ENCODE data around the gene CD34. TPM values are rescaled to one million over a fixed set of nuclear protein-coding genes. Genes with fewer than 3 reads are reported as not detected.

Gene CD34
- total RNA-seq, 1 donor from 2014 or later = 277 TPM

DNA sequence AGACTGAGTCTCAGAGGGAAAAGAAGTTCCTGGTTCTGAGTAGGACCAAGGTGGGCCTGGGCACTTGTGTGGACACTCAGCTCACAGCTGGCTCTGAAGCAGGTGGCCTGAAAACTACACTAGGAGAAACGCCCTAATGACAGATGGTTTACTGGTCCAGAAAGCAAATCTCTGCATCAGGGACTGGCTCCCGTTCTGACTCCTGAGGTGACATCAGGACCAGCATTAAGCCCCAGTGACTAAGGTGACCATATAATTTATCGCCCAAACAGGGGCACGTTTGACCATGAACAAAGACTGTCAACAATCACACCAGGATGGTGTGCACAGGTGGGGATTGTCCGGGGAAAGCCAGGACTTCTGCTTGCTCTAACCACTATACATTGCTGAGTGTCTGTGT is 12.2 kb upstream of the CD34 start:
- Mint-ChIP-seq H3K4me1 (ENCODE audit: unreplicated experiment) (peaks cover 63% of the 10 kb centered on the region), H3K27me3 (ENCODE audit: unreplicated experiment) (no peaks in the 10 kb centered on the region), H3K4me3 (ENCODE audit: unreplicated experiment) (no peak overlapping the region), H3K36me3 (ENCODE audit: low read depth, unreplicated experiment) (no peaks in the 10 kb centered on the region), H3K9me3 (ENCODE audit: unreplicated experiment) (no peaks in the 10 kb centered on the region), H3K27ac (ENCODE audit: unreplicated experiment) (peak overlapping the region; percentile 95)
- TF ChIP-seq, protein P1, sequence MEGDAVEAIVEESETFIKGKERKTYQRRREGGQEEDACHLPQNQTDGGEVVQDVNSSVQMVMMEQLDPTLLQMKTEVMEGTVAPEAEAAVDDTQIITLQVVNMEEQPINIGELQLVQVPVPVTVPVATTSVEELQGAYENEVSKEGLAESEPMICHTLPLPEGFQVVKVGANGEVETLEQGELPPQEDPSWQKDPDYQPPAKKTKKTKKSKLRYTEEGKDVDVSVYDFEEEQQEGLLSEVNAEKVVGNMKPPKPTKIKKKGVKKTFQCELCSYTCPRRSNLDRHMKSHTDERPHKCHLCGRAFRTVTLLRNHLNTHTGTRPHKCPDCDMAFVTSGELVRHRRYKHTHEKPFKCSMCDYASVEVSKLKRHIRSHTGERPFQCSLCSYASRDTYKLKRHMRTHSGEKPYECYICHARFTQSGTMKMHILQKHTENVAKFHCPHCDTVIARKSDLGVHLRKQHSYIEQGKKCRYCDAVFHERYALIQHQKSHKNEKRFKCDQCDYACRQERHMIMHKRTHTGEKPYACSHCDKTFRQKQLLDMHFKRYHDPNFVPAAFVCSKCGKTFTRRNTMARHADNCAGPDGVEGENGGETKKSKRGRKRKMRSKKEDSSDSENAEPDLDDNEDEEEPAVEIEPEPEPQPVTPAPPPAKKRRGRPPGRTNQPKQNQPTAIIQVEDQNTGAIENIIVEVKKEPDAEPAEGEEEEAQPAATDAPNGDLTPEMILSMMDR (IDR thresholded peaks at IDR 0.05; ENCODE audit: unreplicated experiment) = no peak
- no peak for DNase-seq (ENCODE audit: low spot score)

DNA sequence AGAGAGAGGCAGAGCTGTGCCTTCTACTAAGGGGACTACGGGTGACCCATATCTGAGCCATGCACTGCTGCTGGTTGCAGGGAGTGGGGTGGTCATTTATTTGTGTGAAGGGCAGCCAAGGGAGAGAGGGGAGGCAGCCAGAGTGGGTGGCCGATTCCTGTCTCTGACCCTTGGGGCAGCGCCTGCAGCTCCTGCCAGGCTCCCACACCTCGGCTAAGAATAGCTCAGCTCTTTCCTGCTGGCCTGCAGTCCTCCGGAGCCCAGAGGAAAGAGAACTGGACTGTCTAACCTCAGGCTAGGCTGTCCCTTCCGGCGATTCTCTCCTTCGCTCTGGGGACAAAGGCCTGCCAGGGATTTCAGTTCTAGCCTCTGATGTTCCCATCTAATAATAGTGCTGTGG is 11.6 kb upstream of the CD34 start:
- H3K27ac Mint-ChIP-seq (ENCODE audit: unreplicated experiment) = peak overlapping the region; percentile 95
- H3K36me3 Mint-ChIP-seq (ENCODE audit: low read depth, unreplicated experiment) = no peaks in the 10 kb centered on the region
- H3K9me3 Mint-ChIP-seq (ENCODE audit: unreplicated experiment) = no peaks in the 10 kb centered on the region
- DNase-seq (ENCODE audit: low spot score) = peak; percentile 30
- no peak overlapping the region for H3K4me3 Mint-ChIP-seq (ENCODE audit: unreplicated experiment)
- no peaks in the 10 kb centered on the region for H3K27me3 Mint-ChIP-seq (ENCODE audit: unreplicated experiment)
- TF ChIP-seq, protein P1 (IDR thresholded peaks at IDR 0.05; ENCODE audit: unreplicated experiment) = no peak
- H3K4me1 Mint-ChIP-seq (ENCODE audit: unreplicated experiment) = peaks cover 69% of the 10 kb centered on the region

DNA sequence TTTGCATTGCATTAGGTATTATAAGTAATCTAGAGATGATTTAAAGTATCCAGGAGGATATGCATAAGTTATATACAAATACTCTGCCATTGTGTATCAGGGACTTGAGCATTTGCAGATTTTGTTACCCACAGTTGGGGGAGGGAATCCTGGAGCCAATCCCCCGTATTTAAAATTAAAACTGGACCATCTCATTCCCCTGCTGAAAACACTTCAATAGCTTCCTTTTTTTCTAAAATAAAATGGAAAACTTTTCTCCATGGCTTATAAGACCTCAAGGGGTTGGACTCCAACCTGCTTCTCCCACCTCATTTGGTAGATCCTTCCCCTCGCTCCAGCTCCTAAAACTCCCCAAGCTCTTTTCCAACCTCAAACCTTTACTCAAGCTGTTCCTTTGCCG is 10.4 kb upstream of the CD34 start:
- Mint-ChIP-seq H3K27ac (ENCODE audit: unreplicated experiment) (peak overlapping the region; percentile 39), H3K9me3 (ENCODE audit: unreplicated experiment) (no peaks in the 10 kb centered on the region), H3K27me3 (ENCODE audit: unreplicated experiment) (no peaks in the 10 kb centered on the region), H3K4me1 (ENCODE audit: unreplicated experiment) (peaks cover 69% of the 10 kb centered on the region), H3K4me3 (ENCODE audit: unreplicated experiment) (no peak overlapping the region), H3K36me3 (ENCODE audit: low read depth, unreplicated experiment) (no peaks in the 10 kb centered on the region)
- no peak for DNase-seq (ENCODE audit: low spot score)
- TF ChIP-seq, protein P1 (IDR thresholded peaks at IDR 0.05; ENCODE audit: unreplicated experiment) = no peak

DNA sequence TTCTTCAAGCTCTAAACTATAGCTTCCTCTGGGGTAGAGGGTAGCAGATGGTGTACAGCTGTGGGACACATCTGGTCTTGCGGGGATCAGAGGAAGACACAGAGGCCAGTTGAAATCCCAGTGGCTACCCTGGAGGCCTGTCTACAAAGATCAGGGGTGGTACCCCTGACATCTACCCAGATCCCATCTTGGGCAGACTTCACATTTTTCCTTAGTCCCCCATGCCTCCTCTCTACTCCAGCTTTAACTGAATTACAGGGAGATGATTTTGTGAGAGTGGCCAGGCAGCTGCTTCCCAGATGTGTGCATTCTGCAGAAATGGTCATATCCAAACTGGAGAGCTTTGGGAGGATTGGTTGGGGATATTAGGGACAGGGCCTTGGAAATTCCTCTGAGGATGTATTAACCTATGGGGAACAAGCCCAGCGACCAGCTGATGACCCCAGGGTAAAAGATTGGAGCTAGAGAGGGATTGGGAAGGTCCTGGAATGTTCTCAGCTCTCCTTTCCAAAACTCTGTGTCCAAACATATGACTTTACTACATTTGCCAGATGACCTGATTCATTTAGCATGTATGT is 9.6 kb upstream of the CD34 start:
- no peak overlapping the region for H3K4me3 Mint-ChIP-seq (ENCODE audit: unreplicated experiment)
- TF ChIP-seq, protein P1 (IDR thresholded peaks at IDR 0.05; ENCODE audit: unreplicated experiment) = no peak
- no peak for DNase-seq (ENCODE audit: low spot score)
- no peak overlapping the region for H3K27ac Mint-ChIP-seq (ENCODE audit: unreplicated experiment)
- peaks cover 69% of the 10 kb centered on the region for H3K4me1 Mint-ChIP-seq (ENCODE audit: unreplicated experiment)
- no peaks in the 10 kb centered on the region for H3K27me3 Mint-ChIP-seq (ENCODE audit: unreplicated experiment)
- no peaks in the 10 kb centered on the region for H3K36me3 Mint-ChIP-seq (ENCODE audit: low read depth, unreplicated experiment)
- no peaks in the 10 kb centered on the region for H3K9me3 Mint-ChIP-seq (ENCODE audit: unreplicated experiment)

DNA sequence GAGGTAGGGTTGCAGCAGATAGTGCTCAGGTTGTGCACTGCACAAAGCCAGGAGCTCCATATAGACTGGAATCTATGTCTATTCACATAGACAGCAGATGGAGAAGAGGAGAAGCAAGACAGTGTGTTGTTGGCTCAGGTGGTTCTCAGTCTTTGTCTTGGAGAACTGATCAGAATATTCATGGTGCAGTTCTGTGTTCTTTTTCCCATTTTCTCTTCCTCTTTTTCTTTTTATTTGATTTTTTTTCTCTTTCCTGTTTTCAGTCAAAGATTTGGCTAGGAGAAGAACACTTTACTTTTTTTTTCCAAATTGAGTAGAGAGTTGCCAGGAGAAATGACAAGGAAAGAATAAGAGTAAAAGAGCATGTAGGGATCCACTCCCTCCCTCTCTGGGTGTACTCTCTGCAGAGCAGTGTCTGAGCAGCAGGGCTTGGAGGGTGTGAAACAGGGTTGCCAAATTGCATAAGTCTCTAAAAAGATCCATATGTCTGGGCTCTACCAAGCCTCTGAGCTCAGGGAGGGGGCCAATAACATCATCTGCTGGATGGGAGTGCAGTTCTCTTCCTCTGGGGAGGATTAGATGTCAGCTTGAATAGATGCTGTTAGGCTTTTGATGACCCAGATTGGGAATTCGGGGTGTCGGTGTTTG is 8.7 kb upstream of the CD34 start:
- H3K4me3 Mint-ChIP-seq (ENCODE audit: unreplicated experiment) = no peak overlapping the region
- TF ChIP-seq, protein P1 (IDR thresholded peaks at IDR 0.05; ENCODE audit: unreplicated experiment) = no peak
- DNase-seq (ENCODE audit: low spot score) = no peak
- no peaks in the 10 kb centered on the region for H3K9me3 Mint-ChIP-seq (ENCODE audit: unreplicated experiment)
- H3K27ac Mint-ChIP-seq (ENCODE audit: unreplicated experiment) = peak overlapping the region; percentile 55
- no peaks in the 10 kb centered on the region for H3K36me3 Mint-ChIP-seq (ENCODE audit: low read depth, unreplicated experiment)
- H3K4me1 Mint-ChIP-seq (ENCODE audit: unreplicated experiment) = peaks cover 62% of the 10 kb centered on the region
- H3K27me3 Mint-ChIP-seq (ENCODE audit: unreplicated experiment) = no peaks in the 10 kb centered on the region
